Activated CD8-positive, alpha-beta T cell treated with anti-CD3 and anti-CD28 coated beads for 36 hours (primary cell): ENCODE results near the gene INPP5A. TPM values are rescaled to one million over a fixed set of nuclear protein-coding genes. Genes with fewer than 3 reads are reported as not detected.
A peak's percentile ranks its signal among the peaks of the same experiment; 100 is the strongest.

Source experiments
- ATAC-seq: fragments of 200-7000 bp; cut with Tn5 transposase; one replicate; pipeline ENCODE4 v1.10.0; 2021; ENCODE audit warnings: mild to moderate bottlenecking, moderate library complexity
- CTCF ChIA-PET: fragments of 350-600 bp; sonication (Branson Sonifier 250); formaldehyde crosslinking; loops from one replicate; lab custom pipeline; 2021; ENCODE audit warnings: antibody characterized with exemption; lab: Charles Lee
- POLR2A ChIA-PET: fragments of 350-600 bp; sonication (Branson Sonifier 250); formaldehyde crosslinking; loops from one replicate; lab custom pipeline; 2021; ENCODE audit warnings: antibody characterized with exemption; lab: Charles Lee
- DNase-seq: peaks from one replicate; pipeline ENCODE4 v3.0.0-alpha.2; 2020
- H3K27ac Mint-ChIP-seq: one replicate; pipeline ENCODE4 v1.8.0; 2021; ENCODE audit warnings: mild to moderate bottlenecking, mixed read lengths
- H3K27me3 Mint-ChIP-seq: one replicate; pipeline ENCODE4 v1.8.0; 2021; ENCODE audit warnings: mixed read lengths
- H3K36me3 Mint-ChIP-seq: one replicate; pipeline ENCODE4 v1.8.0; 2021; ENCODE audit warnings: low read depth, mixed read lengths
- H3K4me1 Mint-ChIP-seq: one replicate; pipeline ENCODE4 v1.8.0; 2021; ENCODE audit warnings: low read depth, mixed read lengths
- H3K4me3 Mint-ChIP-seq: one replicate; pipeline ENCODE4 v1.8.0; 2021; ENCODE audit warnings: mild to moderate bottlenecking, moderate library complexity, mixed read lengths
- H3K9me3 Mint-ChIP-seq: one replicate; pipeline ENCODE4 v1.8.0; 2021; ENCODE audit warnings: mixed read lengths
- CTCF ChIP-seq: fragments of 200-600 bp; IDR thresholded peaks from one replicate; pipeline ENCODE4 v1.8.0; 2022; ENCODE audit warnings: antibody characterized with exemption, mild to moderate bottlenecking
- intact Hi-C: fragments of 100-400 bp; cut with micrococcal nuclease; formaldehyde crosslinking; loops from one replicate; pipeline ENCODE4 v1.10.0; 2022
- total RNA-seq, 2 experiments: library from RNA; stranded (reverse); gene quantifications; one replicate each; pipeline ENCODE4 v1.2.3, GENCODE V29; 2021

Gene INPP5A
- total RNA-seq, 2 experiments from 2014 or later, result 9.6 to 10.4 TPM

GRCh38 chr10:132546567-132547420 lies 9.2 kb downstream of the INPP5A start:
- no peak overlapping the region for H3K4me3 Mint-ChIP-seq
- H3K4me1 Mint-ChIP-seq, result peaks cover 70% of the 10 kb centered on the region
- peaks cover 2% of the 10 kb centered on the region for H3K36me3 Mint-ChIP-seq
- ChIA-PET POLR2A (no interaction called here), CTCF (no interaction called here)
- no peak for TF ChIP-seq CTCF
- H3K27me3 Mint-ChIP-seq, result no peaks in the 10 kb centered on the region
- intact Hi-C loops, result loop anchor here (10.0 kb wide), 1 partner anchor 88 kb away; no protein-coding TSS in a partner anchor
- H3K27ac Mint-ChIP-seq, result no peak overlapping the region
- peak; percentile 27 for DNase-seq
- no peaks in the 10 kb centered on the region for H3K9me3 Mint-ChIP-seq
- no peak for ATAC-seq

GRCh38 chr10:132547421-132547861 lies 9.9 kb downstream of the INPP5A start:
- intact Hi-C loops, result loop anchor here (10.0 kb wide), 1 partner anchor 87 kb away; no protein-coding TSS in a partner anchor
- H3K9me3 Mint-ChIP-seq, result no peaks in the 10 kb centered on the region
- no peak for TF ChIP-seq CTCF
- H3K4me3 Mint-ChIP-seq, result no peak overlapping the region
- no peaks in the 10 kb centered on the region for H3K27me3 Mint-ChIP-seq
- ChIA-PET POLR2A (no interaction called here), CTCF (no interaction called here)
- H3K27ac Mint-ChIP-seq, result no peak overlapping the region
- peak; percentile 73 for DNase-seq
- peak; percentile 40 for ATAC-seq
- peaks cover 2% of the 10 kb centered on the region for H3K36me3 Mint-ChIP-seq
- H3K4me1 Mint-ChIP-seq, result peaks cover 65% of the 10 kb centered on the region

DNA sequence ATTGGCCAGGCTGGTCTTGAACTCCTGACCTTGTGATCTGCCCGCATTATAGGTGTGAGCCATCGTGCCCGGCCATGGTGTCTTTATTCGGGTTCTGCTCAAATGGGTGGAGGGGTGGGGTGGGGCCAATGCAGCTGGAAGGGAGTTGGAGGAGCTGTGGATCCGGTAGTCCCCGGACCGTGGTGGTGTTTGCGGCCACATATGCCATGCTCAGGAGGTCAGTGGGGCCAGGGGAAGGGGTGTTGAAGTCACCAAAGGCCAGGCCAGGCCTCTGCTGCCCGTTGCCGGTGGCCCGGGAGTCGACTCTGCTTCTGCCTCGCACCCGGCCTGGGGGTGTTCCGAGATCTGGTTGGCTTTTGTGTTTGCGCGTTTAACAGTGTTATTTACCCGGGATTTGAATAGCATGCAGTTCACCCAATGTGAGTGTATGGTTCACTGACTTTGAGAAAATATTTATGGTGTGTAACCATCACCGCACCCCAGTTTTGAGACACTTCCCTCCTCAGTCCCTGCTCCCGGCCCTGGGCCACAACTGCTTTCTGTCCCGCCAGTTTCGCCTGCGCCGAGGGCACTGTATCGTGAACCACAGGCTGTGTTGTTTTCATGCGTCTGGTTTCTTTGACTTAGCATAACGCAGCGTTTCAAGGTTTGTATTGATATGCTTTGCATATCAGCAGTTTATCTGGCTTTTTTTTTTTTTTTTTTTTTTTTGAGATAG lies 10.7 kb downstream of the INPP5A start:
- intact Hi-C loops, result loop anchor here (10.0 kb wide), 1 partner anchor 87 kb away; no protein-coding TSS in a partner anchor
- Mint-ChIP-seq H3K4me1 (peaks cover 62% of the 10 kb centered on the region), H3K36me3 (no peaks in the 10 kb centered on the region), H3K27ac (no peak overlapping the region), H3K4me3 (no peak overlapping the region), H3K27me3 (no peaks in the 10 kb centered on the region), H3K9me3 (no peaks in the 10 kb centered on the region)
- POLR2A ChIA-PET, result no interaction called here
- CTCF ChIA-PET, result no interaction called here
- TF ChIP-seq CTCF, result no peak
- DNase-seq, result no peak
- no peak for ATAC-seq

GRCh38 chr10:132548869-132549268 lies 11.3 kb downstream of the INPP5A start:
- Mint-ChIP-seq H3K36me3 (no peaks in the 10 kb centered on the region), H3K4me3 (no peak overlapping the region), H3K27me3 (no peaks in the 10 kb centered on the region), H3K4me1 (peaks cover 60% of the 10 kb centered on the region), H3K27ac (no peak overlapping the region), H3K9me3 (no peaks in the 10 kb centered on the region)
- ATAC-seq (no peak), DNase-seq (no peak)
- intact Hi-C loops, result loop anchor here (10.0 kb wide), 1 partner anchor 86 kb away; no protein-coding TSS in a partner anchor
- POLR2A ChIA-PET, result interaction anchor here (3.8 kb wide), 1 partner anchor 9 kb away, joined by 32 read pairs; the partner anchor contains the start of gene INPP5A
- no peak for TF ChIP-seq CTCF
- CTCF ChIA-PET, result no interaction called here
